ENCODE data around the gene CSK. TPM values are rescaled to one million over a fixed set of nuclear protein-coding genes. Genes with fewer than 3 reads are reported as not detected.

Gene CSK
- polyA plus RNA-seq, 2 of the 4 experiments (the other 2 are of a cell fraction) = 17.8 to 63.0 TPM

GRCh38 chr15:74815121-74815934 is 33.4 kb downstream of the CSK start:
- Histone ChIP-seq H3K4me3 (no peak overlapping the region), H3K27ac (no peak overlapping the region), H3K4me2 (no peak overlapping the region), H3K9me3 (no peaks in the 10 kb centered on the region), H3K4me1 (peaks cover 14% of the 10 kb centered on the region)
- POLR2A ChIA-PET = no interaction called here
- DNase-seq (ENCODE audit: low read depth in 1 of 2, low spot score in 1 of 2) = no peak
- CTCF ChIA-PET = interaction anchor here (65.6 to 66.7 kb wide), 2 partner anchors 4 to 24 kb away, joined by 1908 read pairs; partner anchors contain the start of genes CPLX3, CSK, LMAN1L and ULK3
- no peak for FAIRE-seq
- 67% methylated on average over 10 of the region's 10 CpGs for WGBS (ENCODE audit: missing lambda C conversion rate)
- ATAC-seq = peak in 1 of 2 experiments; percentile 5; a peak in 1 of 6 replicates
- no peak for TF ChIP-seq REST (IDR thresholded peaks at IDR 0.05)
- no peak for TF ChIP-seq CBX2 (IDR thresholded peaks at IDR 0.05; ENCODE audit: borderline replicate concordance, low read depth)
- 0 out of 2 replicates have a peak, but pooled peaks have one; percentile 35 for TF ChIP-seq KDM1A (IDR thresholded peaks at IDR 0.05; ENCODE audit: low read depth)

- H3K9me3 ChIP-seq = no peaks in the 10 kb centered on the region
- TF ChIP-seq NR3C1 (IDR thresholded peaks at IDR 0.05) (no peak), RARB (CRISPR knock-in tag; IDR thresholded peaks at IDR 0.05) (no peak)
- H3K4me3 ChIP-seq = no peak overlapping the region
- CTCF ChIA-PET = interaction anchor here (65.6 to 66.7 kb wide), 2 partner anchors 3 to 25 kb away, joined by 1908 read pairs; partner anchors contain the start of genes CPLX3, CSK, LMAN1L and ULK3
- POLR2A ChIA-PET = no interaction called here
- no peak overlapping the region for H3K27ac ChIP-seq
- WGBS (ENCODE audit: missing lambda C conversion rate) = 91% methylated on average over 15 of the region's 15 CpGs
- DNase-seq (ENCODE audit: low read depth in 1 of 2, low spot score in 1 of 2) = no peak
- ATAC-seq = no peak
- no peak overlapping the region for H3K4me2 ChIP-seq
- no peak for FAIRE-seq
- H3K4me1 ChIP-seq = peaks cover 14% of the 10 kb centered on the region
These were observed 34.1 kb downstream of the CSK start for GRCh38 chr15:74815961-74816360.

- DNase-seq (ENCODE audit: low read depth in 1 of 2, low spot score in 1 of 2) (no peak), FAIRE-seq (no peak), ATAC-seq (no peak)
- Histone ChIP-seq H3K27ac (no peak overlapping the region), H3K4me3 (no peak overlapping the region), H3K4me1 (peaks cover 14% of the 10 kb centered on the region), H3K4me2 (no peak overlapping the region), H3K9me3 (no peaks in the 10 kb centered on the region)
- WGBS (ENCODE audit: missing lambda C conversion rate) = 65% methylated on average over 17 of the region's 19 CpGs
- TF ChIP-seq CEBPB (IDR thresholded peaks at IDR 0.05) = no peak
- TF ChIP-seq E2F6 (IDR thresholded peaks at IDR 0.05; ENCODE audit: borderline replicate concordance, low read depth) = no peak
- TF ChIP-seq SMC3 (IDR thresholded peaks at IDR 0.05) = no peak
- TF ChIP-seq HOXB5 (CRISPR knock-in tag; IDR thresholded peaks at IDR 0.05) = no peak
- TF ChIP-seq HDAC2 (IDR thresholded peaks at IDR 0.05) = no peak
- no peak for TF ChIP-seq CBX8 (IDR thresholded peaks at IDR 0.05)
- TF ChIP-seq POLR2A (IDR thresholded peaks at IDR 0.05; ENCODE audit: low read length) = no peak
- TF ChIP-seq POLR2AphosphoS2 (conservative IDR thresholded peaks at IDR 0.05; ENCODE audit: low read length) = no peak
- TF ChIP-seq NFE2L2 (conservative IDR thresholded peaks at IDR 0.05; ENCODE audit: low read length) = no peak
- TF ChIP-seq ZC3H11A (IDR thresholded peaks at IDR 0.05) = no peak
- TF ChIP-seq RAD21 (conservative IDR thresholded peaks at IDR 0.05 in 1 of 2, IDR thresholded peaks at IDR 0.05 in 1 of 2) = no peak
- TF ChIP-seq FOSB (CRISPR knock-in tag; IDR thresholded peaks at IDR 0.05) = no peak
- no peak for TF ChIP-seq CTCF (IDR thresholded peaks at IDR 0.05)
- no peak for TF ChIP-seq ELK1 (IDR thresholded peaks at IDR 0.05; ENCODE audit: low read depth, low read length)
- TF ChIP-seq ZSCAN20 (CRISPR knock-in tag; IDR thresholded peaks at IDR 0.05) = no peak
- no peak for TF ChIP-seq PBX3 (IDR thresholded peaks at IDR 0.05)
- no peak for TF ChIP-seq MAZ (IDR thresholded peaks at IDR 0.05; ENCODE audit: borderline replicate concordance, low read depth, low read length)
- TF ChIP-seq NPAS2 (CRISPR knock-in tag; IDR thresholded peaks at IDR 0.05; ENCODE audit: borderline replicate concordance) = no peak
- no peak for TF ChIP-seq RCOR1 (IDR thresholded peaks at IDR 0.05; ENCODE audit: low read depth, low read length)
- ChIA-PET POLR2A (no interaction called here), CTCF (interaction anchor here (65.6 to 66.7 kb wide), 2 partner anchors 2 to 26 kb away, joined by 1908 read pairs; partner anchors contain the start of genes CPLX3, CSK, LMAN1L and ULK3)
These were observed 34.9 kb downstream of the CSK start for GRCh38 chr15:74816624-74817369.
